LNCAP (cell line): ENCODE data around the gene YWHAB.

Source experiments
- TF ChIP-seq, protein P1 (sequence below): fragments of 450-650 bp; IDR thresholded peaks from 2 replicates; pipeline ENCODE4 v1.5.1; 2017; ENCODE audit warnings: mild to moderate bottlenecking

The YWHAB gene

DNA sequence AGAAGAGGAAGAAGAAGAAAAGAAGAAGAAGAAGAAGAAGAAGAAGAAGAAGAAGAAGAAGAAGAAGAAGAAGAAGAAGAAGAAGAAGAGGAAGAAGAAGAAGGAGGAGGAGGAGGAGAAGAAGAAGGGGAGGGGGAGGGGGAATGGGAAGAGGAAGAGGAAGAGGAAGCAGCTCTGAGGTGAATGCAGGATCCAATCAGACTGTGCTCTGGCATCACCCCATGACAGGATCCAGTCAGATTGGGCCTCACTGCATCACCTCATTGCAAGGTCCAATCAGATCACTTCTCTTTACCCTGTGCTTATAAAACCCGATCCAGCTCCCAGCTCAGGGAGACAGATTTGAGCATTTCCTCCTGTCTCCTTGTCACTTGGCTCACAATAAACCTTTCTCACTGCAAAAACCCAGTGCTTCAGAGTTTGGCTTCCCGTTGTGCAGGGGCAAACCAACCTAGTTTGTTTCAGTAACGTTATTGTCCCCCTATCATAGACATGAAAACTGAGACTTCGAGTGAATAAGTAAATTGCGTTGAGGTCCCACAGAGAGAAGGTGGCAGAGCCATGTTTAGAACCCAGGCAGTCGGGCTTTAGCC, 28.6 kb upstream of the YWHAB start:
- TF ChIP-seq, protein P1, sequence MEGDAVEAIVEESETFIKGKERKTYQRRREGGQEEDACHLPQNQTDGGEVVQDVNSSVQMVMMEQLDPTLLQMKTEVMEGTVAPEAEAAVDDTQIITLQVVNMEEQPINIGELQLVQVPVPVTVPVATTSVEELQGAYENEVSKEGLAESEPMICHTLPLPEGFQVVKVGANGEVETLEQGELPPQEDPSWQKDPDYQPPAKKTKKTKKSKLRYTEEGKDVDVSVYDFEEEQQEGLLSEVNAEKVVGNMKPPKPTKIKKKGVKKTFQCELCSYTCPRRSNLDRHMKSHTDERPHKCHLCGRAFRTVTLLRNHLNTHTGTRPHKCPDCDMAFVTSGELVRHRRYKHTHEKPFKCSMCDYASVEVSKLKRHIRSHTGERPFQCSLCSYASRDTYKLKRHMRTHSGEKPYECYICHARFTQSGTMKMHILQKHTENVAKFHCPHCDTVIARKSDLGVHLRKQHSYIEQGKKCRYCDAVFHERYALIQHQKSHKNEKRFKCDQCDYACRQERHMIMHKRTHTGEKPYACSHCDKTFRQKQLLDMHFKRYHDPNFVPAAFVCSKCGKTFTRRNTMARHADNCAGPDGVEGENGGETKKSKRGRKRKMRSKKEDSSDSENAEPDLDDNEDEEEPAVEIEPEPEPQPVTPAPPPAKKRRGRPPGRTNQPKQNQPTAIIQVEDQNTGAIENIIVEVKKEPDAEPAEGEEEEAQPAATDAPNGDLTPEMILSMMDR = no peak

DNA sequence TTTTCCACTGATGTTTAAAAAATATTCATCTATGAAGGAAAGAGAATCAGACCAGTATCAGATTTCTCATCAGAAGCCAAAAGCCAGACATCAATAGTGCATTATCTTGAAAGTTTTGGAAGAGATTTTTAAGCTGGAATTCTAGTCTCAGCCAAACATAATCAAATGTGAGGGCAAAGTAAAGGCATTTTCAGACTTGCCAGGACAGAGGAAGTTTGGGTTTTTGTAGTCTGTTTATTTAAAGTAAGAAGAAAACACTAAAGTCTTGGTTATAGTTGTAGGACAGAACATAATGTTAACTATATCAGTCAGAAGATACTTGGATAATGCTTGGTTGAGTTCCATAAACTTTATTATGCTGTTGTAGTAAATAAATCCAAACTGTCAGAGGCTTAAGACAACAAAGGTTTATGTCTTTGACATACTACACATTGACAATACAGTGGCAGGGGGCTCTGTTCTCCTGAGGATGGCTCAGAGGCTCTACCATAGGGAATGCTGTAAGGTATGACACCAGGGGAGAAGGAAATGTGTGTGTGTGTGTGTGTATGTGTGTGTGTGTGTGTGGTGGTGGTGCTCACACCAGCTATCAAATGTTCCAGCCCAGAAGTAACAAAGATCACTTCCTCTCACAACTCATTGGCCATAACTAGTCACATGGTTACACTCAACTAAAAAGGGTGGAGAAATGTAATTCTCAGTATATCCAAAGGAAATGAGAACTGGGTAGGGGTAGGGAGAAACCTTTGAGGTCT, 26.7 kb upstream of the YWHAB start:
- TF ChIP-seq, protein P1 = no peak

DNA sequence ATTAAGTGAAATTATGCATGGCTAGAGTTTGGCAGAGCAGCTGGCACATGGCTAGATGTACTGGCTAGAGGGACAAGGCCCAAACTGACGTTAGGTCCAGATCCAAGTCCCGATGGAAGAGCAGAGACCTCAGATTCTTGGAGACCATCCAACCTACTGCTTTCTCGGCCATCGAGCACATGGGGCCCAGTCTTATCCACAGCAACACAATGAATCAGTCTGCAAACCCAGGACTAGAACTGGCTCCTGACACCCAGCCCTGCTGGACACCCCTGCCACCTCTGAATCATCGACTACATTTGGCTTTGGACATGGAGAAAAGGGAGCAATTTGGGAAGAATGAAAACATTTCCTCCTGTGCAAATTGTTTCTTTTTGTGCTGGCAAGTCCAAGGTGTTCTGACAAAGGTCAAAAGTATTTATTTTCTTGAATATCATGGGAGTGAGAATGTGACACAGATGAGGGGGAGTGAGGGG, 23.9 kb upstream of the YWHAB start:
- TF ChIP-seq, protein P1 = no peak

DNA sequence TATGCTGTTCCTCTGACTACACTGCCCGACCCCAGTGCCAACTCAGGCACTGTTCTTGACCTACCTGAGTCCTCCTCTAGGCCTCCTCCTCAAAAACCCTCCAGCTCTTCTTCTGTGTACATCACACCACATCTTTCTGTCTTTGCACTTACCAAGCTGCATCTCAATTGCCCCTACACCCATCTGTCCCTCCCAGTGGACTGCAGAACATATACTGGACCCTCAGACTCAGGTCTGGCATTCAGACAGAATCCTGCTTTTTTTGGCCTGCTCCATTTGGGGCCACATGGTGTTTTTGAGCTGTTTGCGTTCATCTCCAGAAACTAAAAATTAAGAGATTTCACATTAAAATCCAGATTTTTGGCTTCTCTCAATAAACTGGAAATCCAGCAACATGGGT, 23.2 kb upstream of the YWHAB start:
- TF ChIP-seq, protein P1 = no peak

DNA sequence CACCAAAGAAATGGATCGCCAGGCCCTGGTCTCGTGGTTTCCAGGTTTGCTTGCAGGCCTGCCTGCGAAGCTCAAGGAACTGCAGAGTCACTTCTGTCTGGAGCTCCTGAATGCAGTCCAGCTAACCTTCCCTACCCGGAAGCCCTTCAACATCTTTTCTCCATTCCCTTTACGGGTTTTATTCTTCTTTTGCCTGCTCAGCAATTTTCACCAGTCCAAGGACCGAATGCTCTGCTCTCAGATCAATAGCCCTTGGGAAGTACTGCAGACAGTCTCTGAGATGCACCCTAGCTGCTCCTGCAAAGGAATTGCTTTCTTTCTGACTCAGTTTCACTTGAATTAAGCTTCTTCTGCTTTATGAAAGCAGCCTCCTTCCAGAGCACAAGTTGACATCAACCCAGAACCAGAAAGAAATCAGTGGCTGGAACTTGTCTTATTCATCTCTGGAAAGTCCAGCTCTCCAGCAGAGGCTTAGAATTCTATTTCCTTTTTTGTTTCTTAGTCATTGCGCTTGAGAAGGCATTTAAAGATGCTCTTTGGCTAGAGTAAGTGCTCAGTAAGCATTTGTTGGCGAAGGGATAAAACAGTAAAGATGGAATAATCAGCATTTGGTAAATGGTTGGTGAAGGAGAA, 18.7 kb upstream of the YWHAB start:
- TF ChIP-seq, protein P1 = no peak

DNA sequence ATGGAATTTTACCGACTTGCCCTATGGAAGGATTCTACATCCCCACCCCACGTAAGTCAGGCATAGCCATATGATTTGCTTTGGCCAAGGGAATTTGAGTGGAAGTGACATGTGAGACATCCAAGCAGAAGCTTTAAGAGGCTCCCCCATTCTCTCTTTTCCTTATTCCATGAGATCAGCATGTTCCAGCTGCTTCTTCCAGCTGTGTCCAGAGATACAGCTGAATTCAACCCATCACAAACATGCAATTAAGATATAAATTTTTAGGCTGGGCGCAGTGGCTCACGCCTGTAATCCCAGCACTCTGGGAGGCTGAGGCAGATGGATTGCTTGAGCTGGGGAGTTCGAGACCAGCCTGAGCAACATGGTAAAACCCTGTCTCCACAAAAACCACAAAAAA, 16.0 kb upstream of the YWHAB start:
- TF ChIP-seq, protein P1 = no peak

DNA sequence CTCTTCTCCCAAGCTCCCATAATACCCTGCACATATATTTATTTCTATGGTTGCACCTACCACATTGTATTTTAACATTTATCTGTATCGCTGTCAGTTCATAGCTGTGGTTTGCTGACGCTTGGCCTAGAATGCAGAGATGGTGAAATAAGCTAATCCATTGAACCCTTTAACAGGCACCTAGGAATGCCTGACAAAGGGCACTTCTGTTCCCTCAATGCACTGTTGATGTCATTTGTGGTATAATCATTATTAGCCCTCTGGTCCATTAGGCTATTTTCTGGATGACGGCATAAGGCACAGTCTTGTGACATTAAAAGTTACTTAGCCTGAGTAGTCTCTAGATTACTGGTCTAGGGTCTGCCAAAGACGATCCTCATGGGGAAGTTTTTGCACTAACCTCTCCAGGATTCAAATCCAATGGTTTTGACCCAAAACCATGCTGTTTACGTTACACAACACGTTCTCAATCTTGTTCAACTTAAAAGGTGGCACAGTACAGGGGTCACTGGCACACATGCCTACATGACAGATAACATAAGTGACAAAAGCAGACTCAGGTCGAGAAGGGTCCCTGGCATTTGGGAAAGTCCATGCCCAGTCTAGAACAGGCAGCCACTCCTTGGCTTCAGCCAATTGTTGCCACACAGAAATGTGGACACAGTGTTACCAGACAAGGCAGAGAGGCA, 2.1 kb upstream of the YWHAB start:
- TF ChIP-seq, protein P1 = no peak
